GM23338 (cell line): ENCODE results near the gene C19orf25. TPM values are rescaled to one million over a fixed set of nuclear protein-coding genes. Genes with fewer than 3 reads are reported as not detected.

ENCODE experiments used
- CREB1 ChIP-seq: fragments of 250-450 bp; sonication (Bioruptor Pico); IDR thresholded peaks from 2 replicates; pipeline ENCODE4 v1.5.0; 2020; ENCODE audit warnings: low read depth, mild to moderate bottlenecking, moderate library complexity
- CTCF ChIP-seq, 2 experiments: fragments of 200-600 bp in 1 of 2; sonication (generic) in 1 of 2; conservative IDR thresholded peaks; 2 replicates each; pipeline versions ENCODE4 v1.5.1 to v1.6.1; 2016 to 2017; ENCODE audit warnings: antibody characterized with exemption in 2 of 2, low read depth in 2 of 2, mild to moderate bottlenecking in 2 of 2, moderate library complexity in 1 of 2
- EZH2phosphoT487 ChIP-seq: fragments of 200-600 bp; sonication (generic); IDR thresholded peaks from one replicate; pipeline ENCODE4 v1.8.1; 2018; ENCODE audit warnings: antibody characterized with exemption; ENCODE audit not compliant: unreplicated experiment
- NANOG ChIP-seq: IDR thresholded peaks from 2 replicates; pipeline ENCODE4 v1.6.1; 2016; ENCODE audit warnings: antibody characterized with exemption, borderline replicate concordance
- POLR2AphosphoS5 ChIP-seq: IDR thresholded peaks from 2 replicates; pipeline ENCODE4 v1.6.1; 2016; ENCODE audit warnings: antibody characterized with exemption, low read depth
- REST ChIP-seq: IDR thresholded peaks from one replicate; pipeline ENCODE4 v1.6.1; 2018; ENCODE audit warnings: antibody characterized with exemption; ENCODE audit not compliant: unreplicated experiment
- ZNF331 ChIP-seq: fragments of 250-450 bp; sonication (Bioruptor Pico); IDR thresholded peaks from 2 replicates; pipeline ENCODE4 v1.5.0; 2020; ENCODE audit warnings: low read depth, mild to moderate bottlenecking, moderate library complexity
- ZNF462 ChIP-seq: fragments of 250-450 bp; sonication (Bioruptor Pico); IDR thresholded peaks from 2 replicates; pipeline ENCODE4 v1.5.0; 2020; ENCODE audit warnings: mild to moderate bottlenecking, moderate library complexity
- polyA plus RNA-seq: library from polyadenylated mRNA; unstranded; fragments of >200 nt; fragmentation: Nextera tagmentation; extraction: Ambion mirVana; gene quantifications from 2 replicates; pipeline ENCODE4 v1.2.1, GENCODE V29; 2016
- total RNA-seq: library from RNA; depleted of rRNA; stranded (reverse); fragments of >200 nt; shearing (Covaris generic); gene quantifications from 2 replicates; pipeline ENCODE4 v1.2.3, GENCODE V29; 2014

C19orf25 gene
- total and polyA plus RNA-seq, 2 experiments from 2014 or later = 43.5 to 61.1 TPM

GRCh38 chr19:1470305-1471009 is 8.6 kb downstream of the C19orf25 start (continued):
- TF ChIP-seq ZNF462 (CRISPR knock-in tag) (no peak), CTCF (conservative IDR thresholded peaks at IDR 0.05; ENCODE audit: low read depth in 2 of 2) (no peak), POLR2AphosphoS5 (no peak; the same call in 1 of the 2 replicates), NANOG (no peak), ZNF331 (no peak), CREB1 (no peak), EZH2phosphoT487 (no peak), REST (no peak)
